Fibroblast of villous mesenchyme (primary cell): Measurements from ENCODE around the gene GKN2. TPM values are rescaled to one million over a fixed set of nuclear protein-coding genes. Genes with fewer than 3 reads are reported as not detected.

Source experiments
- DNase-seq: peaks from one replicate; pipeline ENCODE4 v3.0.0-alpha.2; 2010; ENCODE audit warnings: low read depth
- H3K4me3 ChIP-seq: 2 replicates; pipeline ENCODE4 v1.5.1; 2011; ENCODE audit warnings: low read depth, mild to moderate bottlenecking, low read length
- CTCF ChIP-seq: IDR thresholded peaks from 2 replicates; pipeline ENCODE4 v1.5.1; 2012; ENCODE audit warnings: low read depth, mild to moderate bottlenecking, low read length; ENCODE audit not compliant: insufficient read depth
- total RNA-seq: library from RNA; depleted of rRNA; stranded (reverse); fragments of >200 nt; gene quantifications from 2 replicates; pipeline ENCODE4 v1.2.3, GENCODE V29; 2012

Gene GKN2
- total RNA-seq, 1 donor = not detected

DNA sequence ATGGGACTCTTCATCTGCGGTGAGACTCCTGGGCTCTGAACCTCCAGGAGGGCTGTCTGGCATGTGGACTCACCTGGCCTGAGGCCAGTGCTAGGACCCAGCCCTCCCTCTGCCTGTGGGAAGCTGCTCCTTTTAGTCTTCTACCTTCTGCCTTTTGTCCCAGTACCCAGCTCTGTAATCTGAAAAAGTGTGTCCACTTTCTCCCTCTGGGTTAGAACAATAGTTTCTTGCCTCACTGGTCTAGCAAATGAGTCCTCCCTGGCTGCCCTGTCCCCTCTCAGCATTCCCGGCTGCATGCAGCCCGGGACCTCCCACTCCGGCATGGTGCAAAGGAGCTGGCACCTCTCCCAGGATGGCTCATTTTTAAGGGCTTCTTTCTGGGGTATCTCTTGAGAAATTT, 25.9 kb downstream of the GKN2 start:
- DNase-seq = no peak
- no peak for TF ChIP-seq CTCF
- no peak overlapping the region for H3K4me3 ChIP-seq

DNA sequence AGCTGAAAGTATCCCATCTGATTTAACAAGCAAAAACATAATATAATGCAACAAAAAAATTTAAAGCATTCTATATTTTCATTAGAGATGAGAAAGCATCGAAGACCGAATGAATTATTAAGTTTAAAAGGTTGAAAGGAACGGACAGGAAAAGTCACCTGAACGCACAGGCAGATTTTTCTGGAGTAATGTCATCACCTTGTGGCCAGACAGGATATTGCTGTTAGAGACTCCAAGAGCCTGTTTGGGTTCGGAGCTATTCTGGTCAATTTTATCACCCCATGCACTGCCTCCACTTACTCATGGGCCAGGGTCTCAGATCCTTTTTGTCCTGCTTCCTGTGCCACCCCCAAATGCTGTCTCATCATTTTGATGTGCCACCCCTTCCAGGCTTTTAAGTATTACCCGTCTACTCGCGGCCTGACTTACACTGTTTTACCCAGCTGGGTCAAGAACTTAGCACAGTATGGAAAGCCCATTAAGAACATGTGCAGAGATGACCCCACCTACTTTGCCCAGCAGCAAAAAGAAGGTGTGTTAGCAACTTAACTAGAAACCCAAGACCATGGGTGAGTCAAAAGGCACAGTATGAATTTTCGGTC, 27.3 kb downstream of the GKN2 start:
- peak; percentile 93 for TF ChIP-seq CTCF
- H3K4me3 ChIP-seq = no peak overlapping the region
- peak; percentile 55 for DNase-seq

- DNase-seq = no peak
- H3K4me3 ChIP-seq = no peak overlapping the region
- TF ChIP-seq CTCF = no peak
Observed at GRCh38 chr2:68921646-68922045, 31.0 kb downstream of the GKN2 start.

DNA sequence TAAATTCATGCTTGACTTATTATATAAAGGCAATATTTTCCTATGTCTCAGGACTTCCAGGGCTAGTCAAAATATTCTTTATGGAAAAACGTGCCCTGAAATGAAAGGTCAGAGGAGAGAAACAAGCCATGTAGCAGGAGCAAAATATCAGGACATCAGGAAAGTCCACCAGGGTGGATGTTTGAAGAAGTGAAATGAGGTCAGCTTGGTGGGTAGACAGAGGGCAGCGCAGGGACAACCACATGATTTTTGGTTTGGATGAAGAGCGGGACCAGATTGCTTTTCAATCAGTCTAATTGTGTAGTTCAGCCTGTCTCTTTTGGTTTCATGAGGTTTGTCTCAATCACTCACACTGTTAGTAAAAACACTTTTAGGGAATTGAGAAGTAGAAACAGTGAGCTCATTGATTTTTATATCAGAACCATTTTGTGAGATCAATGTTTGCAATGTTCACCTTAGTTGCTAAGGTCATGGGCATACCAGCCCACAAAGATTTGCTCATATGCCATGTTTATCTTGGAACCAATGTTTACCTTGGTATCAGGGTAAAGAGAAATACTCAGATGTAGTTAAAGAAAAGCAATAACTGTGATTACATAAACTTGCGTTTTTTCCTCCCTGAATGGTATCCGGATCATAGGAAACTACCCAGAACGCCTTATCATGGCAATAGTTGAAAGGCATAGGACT, 32.1 kb downstream of the GKN2 start:
- DNase-seq = no peak
- no peak for TF ChIP-seq CTCF
- no peak overlapping the region for H3K4me3 ChIP-seq

GRCh38 chr2:68918497-68918896, 34.2 kb downstream of the GKN2 start:
- no peak for TF ChIP-seq CTCF
- DNase-seq = no peak
- no peak overlapping the region for H3K4me3 ChIP-seq

DNA sequence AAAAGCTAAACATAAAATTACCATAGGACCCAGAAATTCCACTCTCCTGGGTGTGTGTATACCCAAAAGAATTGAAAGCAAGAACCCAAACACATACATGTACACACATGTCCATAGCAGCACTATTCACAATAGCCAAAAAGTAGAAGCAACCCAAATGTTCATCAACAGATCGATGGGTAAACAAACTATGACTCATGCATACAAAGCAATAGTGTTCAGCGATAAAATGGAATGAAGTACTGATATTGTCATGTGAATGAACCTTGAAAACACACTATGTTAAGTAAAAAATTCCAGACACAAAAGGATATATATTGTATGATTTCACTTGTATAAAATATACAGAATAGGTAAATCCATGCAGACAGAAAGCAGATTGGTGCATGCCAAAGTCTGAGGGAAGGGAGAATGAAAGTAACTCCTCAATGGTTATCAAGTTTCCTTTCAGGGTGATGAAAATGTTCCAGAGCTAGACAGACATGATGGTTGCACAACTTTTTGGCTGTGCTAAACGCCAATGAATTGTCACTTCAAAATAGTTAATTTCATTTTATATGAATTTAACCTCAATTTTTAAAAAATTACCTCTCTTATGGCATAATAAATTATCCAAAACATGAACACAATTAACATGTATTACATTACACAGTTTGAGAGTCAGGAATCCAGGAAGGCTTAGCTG, 35.5 kb downstream of the GKN2 start:
- TF ChIP-seq CTCF = no peak
- DNase-seq = no peak
- no peak overlapping the region for H3K4me3 ChIP-seq
